BLaER1 (cell line): Measurements from ENCODE around the gene FADS6.
A peak's percentile ranks its signal among the peaks of the same experiment; 100 is the strongest.
"Not testable (repeated sequence)": the region's sequence is repeated elsewhere in the genome, so short reads cannot be mapped to it uniquely, and the experiment has no call there.

ENCODE experiments used
- H3K27ac ChIP-seq: shearing (Covaris generic); formaldehyde crosslinking; 2 replicates; pipeline ENCODE4 v1.8.1; 2022
- H3K27me3 ChIP-seq: shearing (Covaris generic); formaldehyde crosslinking; 2 replicates; pipeline ENCODE4 v1.8.1; 2022
- H3K36me3 ChIP-seq: shearing (Covaris generic); formaldehyde crosslinking; 2 replicates; pipeline ENCODE4 v1.8.1; 2022
- H3K4me1 ChIP-seq: shearing (Covaris generic); formaldehyde crosslinking; 2 replicates; pipeline ENCODE4 v1.8.1; 2022
- H3K4me2 ChIP-seq: shearing (Covaris generic); formaldehyde crosslinking; 2 replicates; pipeline ENCODE4 v1.8.1; 2022
- H3K4me3 ChIP-seq: shearing (Covaris generic); formaldehyde crosslinking; 2 replicates; pipeline ENCODE4 v1.8.1; 2022
- H3K9ac ChIP-seq: shearing (Covaris generic); formaldehyde crosslinking; 2 replicates; pipeline ENCODE4 v1.8.1; 2022
- H3K9me3 ChIP-seq: shearing (Covaris generic); formaldehyde crosslinking; 2 replicates; pipeline ENCODE4 v1.8.1; 2022
- H4K20me1 ChIP-seq: shearing (Covaris generic); formaldehyde crosslinking; 2 replicates; pipeline ENCODE4 v1.8.1; 2022
- Cebpa-rat ChIP-seq: shearing (Covaris generic); IDR thresholded peaks from 2 replicates; pipeline ENCODE4 v1.8.1; 2022

The FADS6 gene

GRCh38 chr17:74874615-74875037 is 18.8 kb downstream of the FADS6 start:
- H3K36me3 ChIP-seq, result peaks cover 3% of the 10 kb centered on the region; the same call in 1 of the 2 replicates
- H3K4me2 ChIP-seq, result peak overlapping the region; percentile 87; the same call in 1 of the 2 replicates
- H3K9ac ChIP-seq, result no peak overlapping the region
- H3K9me3 ChIP-seq, result no peaks in the 10 kb centered on the region
- TF ChIP-seq Cebpa-rat, result no peak
- H3K4me1 ChIP-seq, result peaks cover 43% of the 10 kb centered on the region
- no peak overlapping the region for H3K27ac ChIP-seq
- no peaks in the 10 kb centered on the region for H4K20me1 ChIP-seq
- no peaks in the 10 kb centered on the region for H3K27me3 ChIP-seq
- H3K4me3 ChIP-seq, result no peak overlapping the region

GRCh38 chr17:74873874-74874614 is 19.4 kb downstream of the FADS6 start:
- H3K36me3 ChIP-seq, result peaks cover 4% of the 10 kb centered on the region; the same call in 1 of the 2 replicates
- no peak for TF ChIP-seq Cebpa-rat
- H3K4me2 ChIP-seq, result peak overlapping the region; percentile 87
- H3K9me3 ChIP-seq, result no peaks in the 10 kb centered on the region
- H3K27ac ChIP-seq, result peak overlapping the region; percentile 84
- peak overlapping the region; percentile 77 for H3K4me3 ChIP-seq
- peaks cover 47% of the 10 kb centered on the region for H3K4me1 ChIP-seq
- H3K27me3 ChIP-seq, result no peaks in the 10 kb centered on the region
- H3K9ac ChIP-seq, result peak overlapping the region; percentile 82
- H4K20me1 ChIP-seq, result no peaks in the 10 kb centered on the region

GRCh38 chr17:74873037-74873873 is 20.2 kb downstream of the FADS6 start:
- no peaks in the 10 kb centered on the region for H3K9me3 ChIP-seq

GRCh38 chr17:74872313-74873036 is 21.0 kb downstream of the FADS6 start, which contains the start of gene FDXR:
Gene FDXR, minus strand, starts transcription at chr17:74872994. Its CDS starts 50 bp downstream, at chr17:74872944.
- Histone ChIP-seq H4K20me1 (no peaks in the 10 kb centered on the region), H3K4me2 (peak within 1 kb of the TSS; percentile 91), H3K27ac (peak within 1 kb of the TSS; percentile 84), H3K9ac (peak within 1 kb of the TSS; percentile 90), H3K36me3 (peaks cover 4% of the 10 kb centered on the region; the same call in 1 of the 2 replicates), H3K4me1 (peaks cover 37% of the 10 kb centered on the region), H3K4me3 (peak within 1 kb of the TSS; percentile 77), H3K27me3 (no peaks in the 10 kb centered on the region), H3K9me3 (no peaks in the 10 kb centered on the region)
- TF ChIP-seq Cebpa-rat, result no peak

More at GRCh38 chr17:74873037-74873873, 20.2 kb downstream of the FADS6 start:
- H3K4me3 ChIP-seq, result peak overlapping the region; percentile 77
- H3K36me3 ChIP-seq, result peaks cover 4% of the 10 kb centered on the region; the same call in 1 of the 2 replicates
- peak overlapping the region; percentile 84 for H3K27ac ChIP-seq
- H3K9ac ChIP-seq, result peak overlapping the region; percentile 90
- no peaks in the 10 kb centered on the region for H4K20me1 ChIP-seq
- H3K4me1 ChIP-seq, result peaks cover 45% of the 10 kb centered on the region
- H3K4me2 ChIP-seq, result peak overlapping the region; percentile 91
- H3K27me3 ChIP-seq, result no peaks in the 10 kb centered on the region
- TF ChIP-seq Cebpa-rat, result peak; percentile 57; the same call in 1 of the 2 replicates

- Histone ChIP-seq H3K4me1 (peaks cover 37% of the 10 kb centered on the region), H4K20me1 (no peaks in the 10 kb centered on the region), H3K27me3 (no peaks in the 10 kb centered on the region), H3K9ac (no peak overlapping the region), H3K9me3 (no peaks in the 10 kb centered on the region), H3K36me3 (peaks cover 4% of the 10 kb centered on the region; the same call in 1 of the 2 replicates), H3K27ac (no peak overlapping the region), H3K4me2 (peak overlapping the region; percentile 91), H3K4me3 (peak overlapping the region; percentile 77; the same call in 1 of the 2 replicates)
- no peak for TF ChIP-seq Cebpa-rat
Measured at GRCh38 chr17:74871356-74872076, 21.9 kb downstream of the FADS6 start.

- H3K4me2 ChIP-seq, result no peak overlapping the region
Measured at GRCh38 chr17:74870512-74870911, 22.9 kb downstream of the FADS6 start.

GRCh38 chr17:74870028-74870427 is 23.4 kb downstream of the FADS6 start:
- H3K4me2 ChIP-seq, H3K27me3 ChIP-seq, H3K9ac ChIP-seq, H3K9me3 ChIP-seq, H3K27ac ChIP-seq, H3K36me3 ChIP-seq, H3K4me3 ChIP-seq, H4K20me1 ChIP-seq: not testable (repeated sequence)
- H3K4me1 ChIP-seq, result peaks cover 51% of the 10 kb centered on the region

More at GRCh38 chr17:74870512-74870911, 22.9 kb downstream of the FADS6 start:
- no peak overlapping the region for H3K4me3 ChIP-seq
- H3K9ac ChIP-seq, result no peak overlapping the region
- H4K20me1 ChIP-seq, result no peaks in the 10 kb centered on the region
- no peak overlapping the region for H3K27ac ChIP-seq
- peaks cover 47% of the 10 kb centered on the region for H3K4me1 ChIP-seq
- no peaks in the 10 kb centered on the region for H3K9me3 ChIP-seq
- H3K36me3 ChIP-seq, result peaks cover 4% of the 10 kb centered on the region; the same call in 1 of the 2 replicates
- no peak for TF ChIP-seq Cebpa-rat
- H3K27me3 ChIP-seq, result no peaks in the 10 kb centered on the region

- no peak overlapping the region for H3K4me2 ChIP-seq
- H3K27ac ChIP-seq, result no peak overlapping the region
- peaks cover 48% of the 10 kb centered on the region for H3K4me1 ChIP-seq
- peaks cover 4% of the 10 kb centered on the region; the same call in 1 of the 2 replicates for H3K36me3 ChIP-seq
- H3K9ac ChIP-seq, result no peak overlapping the region
- TF ChIP-seq Cebpa-rat, result no peak
- no peaks in the 10 kb centered on the region for H3K9me3 ChIP-seq
- peaks cover 6% of the 10 kb centered on the region; the same call in 1 of the 2 replicates for H4K20me1 ChIP-seq
- no peaks in the 10 kb centered on the region for H3K27me3 ChIP-seq
- no peak overlapping the region for H3K4me3 ChIP-seq
Measured at GRCh38 chr17:74868908-74869255, 24.6 kb downstream of the FADS6 start.
